Measurements from ENCODE around the gene ATPAF1. TPM values are rescaled to one million over a fixed set of nuclear protein-coding genes. Genes with fewer than 3 reads are reported as not detected.

ATPAF1 gene
- total RNA-seq, 1 experiment from 2014 or later = 39.0 TPM

DNA sequence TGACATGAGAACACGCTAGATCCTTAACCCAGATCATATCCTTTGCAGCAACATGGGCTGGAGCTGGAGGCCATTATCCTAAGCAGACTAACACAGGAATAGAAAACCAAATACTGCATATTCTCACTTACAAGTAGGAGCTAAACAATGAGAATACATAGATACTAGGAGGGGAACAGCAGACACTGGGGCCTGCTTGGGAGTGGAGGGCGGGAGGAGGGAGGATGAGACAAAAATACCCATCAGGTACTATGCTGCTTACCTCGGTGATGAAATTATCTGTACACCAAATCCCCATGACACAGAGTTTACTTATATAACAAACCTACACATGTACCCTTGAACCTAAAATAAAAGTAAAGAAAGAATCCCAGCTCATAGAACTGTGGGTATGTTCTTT, 50.3 kb downstream of the ATPAF1 start:
- no peak overlapping the region for H3K4me3 ChIP-seq (ENCODE audit: low read depth in 2 of 2, low read length in 2 of 2)
- TF ChIP-seq CTCF (IDR thresholded peaks at IDR 0.05) (no peak), REST (IDR thresholded peaks at IDR 0.05; ENCODE audit: insufficient read depth in 1 of 2, low read depth in 2 of 2, low read length in 1 of 2) (no peak), SIN3A (IDR thresholded peaks at IDR 0.05; ENCODE audit: borderline replicate concordance, insufficient read depth, low read depth, low read length) (no peak), TCF7L2 (IDR thresholded peaks at IDR 0.05; ENCODE audit: low read depth, low read length) (no peak), POLR2AphosphoS5 (IDR thresholded peaks at IDR 0.05; ENCODE audit: low read depth, low read length) (no peak)
- intact Hi-C loops (cut with micrococcal nuclease; ENCODE audit: unreplicated experiment) = no loop called here
- H3K4me1 ChIP-seq (ENCODE audit: control insufficient read depth, insufficient read depth, low read length) = peaks cover 14% of the 10 kb centered on the region
- BruUV-seq (replicated peaks) = no TSS peak
- CTCF ChIA-PET = no interaction called here
- H3K36me3 ChIP-seq (ENCODE audit: control insufficient read depth, insufficient read depth, low read length) = no peaks in the 10 kb centered on the region
- in situ Hi-C loops (cut with HindIII; ENCODE audit: low pct_unique_long_range_greater_than_20kb, low sequenced_read_pairs) = no loop called here
- no peak overlapping the region for H3K27ac ChIP-seq (ENCODE audit: low read length)
- ATAC-seq (no peak), DNase-seq (ENCODE audit: low read depth, low spot score) (no peak)
- H3K9me3 ChIP-seq (ENCODE audit: control insufficient read depth, insufficient read depth, low read depth, low read length) = no peaks in the 10 kb centered on the region
- no peaks in the 10 kb centered on the region for H3K27me3 ChIP-seq (ENCODE audit: control insufficient read depth, insufficient read depth, low read length)
- POLR2A ChIA-PET = interaction anchor here (0.6 to 2.4 kb wide), 2 partner anchors 14 to 929 kb away, joined by 4 to 14 read pairs; partner anchors contain the start of gene MKNK1

GRCh38 chr1:46617108-46617800, 50.9 kb downstream of the ATPAF1 start:
- Histone ChIP-seq H3K4me3 (ENCODE audit: low read depth in 2 of 2, low read length in 2 of 2) (peak overlapping the region; percentile 58 to 72), H3K36me3 (ENCODE audit: control insufficient read depth, insufficient read depth, low read length) (no peaks in the 10 kb centered on the region), H3K9me3 (ENCODE audit: control insufficient read depth, insufficient read depth, low read depth, low read length) (no peaks in the 10 kb centered on the region), H3K27ac (ENCODE audit: low read length) (peak overlapping the region; percentile 80), H3K27me3 (ENCODE audit: control insufficient read depth, insufficient read depth, low read length) (no peaks in the 10 kb centered on the region), H3K4me1 (ENCODE audit: control insufficient read depth, insufficient read depth, low read length) (peaks cover 14% of the 10 kb centered on the region)
- DNase-seq (ENCODE audit: low read depth, low spot score) = no peak
- BruUV-seq (replicated peaks) = no TSS peak
- in situ Hi-C loops (cut with HindIII; ENCODE audit: low pct_unique_long_range_greater_than_20kb, low sequenced_read_pairs) = no loop called here
- TF ChIP-seq TCF7L2 (IDR thresholded peaks at IDR 0.05; ENCODE audit: low read depth, low read length) (no peak), CTCF (IDR thresholded peaks at IDR 0.05) (no peak), SIN3A (IDR thresholded peaks at IDR 0.05; ENCODE audit: borderline replicate concordance, insufficient read depth, low read depth, low read length) (no peak)
- intact Hi-C loops (cut with micrococcal nuclease; ENCODE audit: unreplicated experiment) = no loop called here
- ATAC-seq = peak; percentile 60
- CTCF ChIA-PET = interaction anchor here (1.0 kb wide), 1 partner anchor 71 kb away, joined by 3 read pairs; no protein-coding TSS in a partner anchor
- POLR2A ChIA-PET = interaction anchor here (0.5 to 2.4 kb wide), 3 partner anchors 13 to 515 kb away, joined by 3 to 14 read pairs (median 4); partner anchors contain the start of gene MKNK1

Data from Panc1 (cell line).